Endothelial cell (in vitro differentiated cells): ENCODE measurements around the gene DAG1. TPM values are rescaled to one million over a fixed set of nuclear protein-coding genes. Genes with fewer than 3 reads are reported as not detected.

Experiments used
- DNase-seq: peaks from one replicate; pipeline ENCODE4 v3.0.0; 2021; ENCODE audit warnings: low spot score
- H3K27ac Mint-ChIP-seq: one replicate; pipeline ENCODE4 v1.8.0; 2021; ENCODE audit warnings: mixed read lengths, inconsistent platforms; ENCODE audit not compliant: unreplicated experiment
- H3K27me3 Mint-ChIP-seq: one replicate; pipeline ENCODE4 v1.8.0; 2021; ENCODE audit warnings: mild to moderate bottlenecking, moderate library complexity, mixed read lengths, inconsistent platforms; ENCODE audit not compliant: unreplicated experiment
- H3K36me3 Mint-ChIP-seq: one replicate; pipeline ENCODE4 v1.8.0; 2021; ENCODE audit warnings: mild to moderate bottlenecking, low read depth, mixed read lengths, inconsistent platforms; ENCODE audit not compliant: unreplicated experiment
- H3K4me1 Mint-ChIP-seq: one replicate; pipeline ENCODE4 v1.8.0; 2021; ENCODE audit warnings: mild to moderate bottlenecking, mixed read lengths, inconsistent platforms; ENCODE audit not compliant: unreplicated experiment
- H3K4me3 Mint-ChIP-seq: one replicate; pipeline ENCODE4 v1.8.0; 2021; ENCODE audit warnings: mild to moderate bottlenecking, mixed read lengths, inconsistent platforms; ENCODE audit not compliant: unreplicated experiment
- H3K9me3 Mint-ChIP-seq: one replicate; pipeline ENCODE4 v1.8.0; 2021; ENCODE audit warnings: mixed read lengths, inconsistent platforms; ENCODE audit not compliant: unreplicated experiment
- CTCF ChIP-seq: fragments of 200-600 bp; sonication (generic); IDR thresholded peaks from one replicate; pipeline ENCODE4 v1.5.0; 2021; ENCODE audit warnings: antibody characterized with exemption; ENCODE audit not compliant: unreplicated experiment
- total RNA-seq: library from RNA; stranded (reverse); fragmentation: NEBNext Ultra II Directional; extraction: Animal tissue kit (Norgen Biotek cat#: 25700); gene quantifications from one replicate; pipeline ENCODE4 v1.2.1, GENCODE V29; 2021; ENCODE audit not compliant: unreplicated experiment

Gene DAG1
- total RNA-seq, 1 donor from 2014 or later, result 54.8 TPM

- H3K27me3 Mint-ChIP-seq, result peaks cover 9% of the 10 kb centered on the region
- DNase-seq, result no peak
- H3K4me3 Mint-ChIP-seq, result peak overlapping the region; percentile 31
- no peak for TF ChIP-seq CTCF
- peaks cover 16% of the 10 kb centered on the region for H3K4me1 Mint-ChIP-seq
- peaks cover 18% of the 10 kb centered on the region for H3K36me3 Mint-ChIP-seq
- H3K27ac Mint-ChIP-seq, result no peak overlapping the region
- H3K9me3 Mint-ChIP-seq, result no peaks in the 10 kb centered on the region
Measured at GRCh38 chr3:49519296-49519695, 49.2 kb downstream of the DAG1 start.

- H3K9me3 Mint-ChIP-seq, result no peaks in the 10 kb centered on the region
- no peak for TF ChIP-seq CTCF
- H3K27me3 Mint-ChIP-seq, result peaks cover 9% of the 10 kb centered on the region
- peaks cover 17% of the 10 kb centered on the region for H3K36me3 Mint-ChIP-seq
- no peak for DNase-seq
- H3K4me1 Mint-ChIP-seq, result peaks cover 16% of the 10 kb centered on the region
- peak overlapping the region; percentile 52 for H3K27ac Mint-ChIP-seq
- H3K4me3 Mint-ChIP-seq, result no peak overlapping the region
Measured at GRCh38 chr3:49519916-49520385, 49.9 kb downstream of the DAG1 start.

GRCh38 chr3:49523756-49524747, 54.0 kb downstream of the DAG1 start:
- TF ChIP-seq CTCF, result no peak
- DNase-seq, result no peak
- H3K27me3 Mint-ChIP-seq, result peaks cover 6% of the 10 kb centered on the region
- H3K4me3 Mint-ChIP-seq, result no peak overlapping the region
- peaks cover 8% of the 10 kb centered on the region for H3K36me3 Mint-ChIP-seq
- peaks cover 11% of the 10 kb centered on the region for H3K4me1 Mint-ChIP-seq
- no peaks in the 10 kb centered on the region for H3K9me3 Mint-ChIP-seq
- H3K27ac Mint-ChIP-seq, result no peak overlapping the region

GRCh38 chr3:49529567-49529966, 59.5 kb downstream of the DAG1 start:
- DNase-seq, result no peak
- peaks cover 13% of the 10 kb centered on the region for H3K36me3 Mint-ChIP-seq
- no peak for TF ChIP-seq CTCF

GRCh38 chr3:49530231-49530630, 60.2 kb downstream of the DAG1 start:
- Mint-ChIP-seq H3K9me3 (no peaks in the 10 kb centered on the region), H3K27me3 (no peaks in the 10 kb centered on the region), H3K4me1 (no peaks in the 10 kb centered on the region), H3K27ac (no peak overlapping the region), H3K36me3 (peaks cover 13% of the 10 kb centered on the region), H3K4me3 (peak overlapping the region; percentile 7)
- DNase-seq, result no peak
- TF ChIP-seq CTCF, result no peak

More at GRCh38 chr3:49529567-49529966, 59.5 kb downstream of the DAG1 start:
- Mint-ChIP-seq H3K4me1 (no peaks in the 10 kb centered on the region), H3K4me3 (no peak overlapping the region), H3K9me3 (no peaks in the 10 kb centered on the region), H3K27ac (no peak overlapping the region), H3K27me3 (no peaks in the 10 kb centered on the region)
